KOPT-K1 (cell line): ENCODE results near the gene PYROXD2.
"Not testable (repeated sequence)": the region's sequence is repeated elsewhere in the genome, so short reads cannot be mapped to it uniquely, and the experiment has no call there.

Source experiments
- H3K27ac ChIP-seq: fragments of 200-600 bp; sonication (generic); 2 replicates; pipeline ENCODE4 v1.5.1; 2016; ENCODE audit warnings: antibody characterized with exemption, mild to moderate bottlenecking, low read depth, low read length; ENCODE audit not compliant: poor library complexity, severe bottlenecking
- H3K36me3 ChIP-seq: fragments of 200-600 bp; sonication (generic); 2 replicates; pipeline ENCODE4 v1.5.1; 2017; ENCODE audit warnings: antibody characterized with exemption, mild to moderate bottlenecking, low read length, moderate library complexity; ENCODE audit not compliant: insufficient read depth
- H3K9me3 ChIP-seq: fragments of 200-600 bp; sonication (generic); 2 replicates; pipeline ENCODE4 v1.5.1; 2017; ENCODE audit warnings: antibody characterized with exemption, low read length, mild to moderate bottlenecking; ENCODE audit not compliant: insufficient read depth, poor library complexity, severe bottlenecking

Gene PYROXD2

GRCh38 chr10:98394851-98395440 is 20.0 kb downstream of the PYROXD2 start:
- H3K27ac ChIP-seq = no peak overlapping the region
- H3K36me3 ChIP-seq = no peaks in the 10 kb centered on the region
- H3K9me3 ChIP-seq = no peaks in the 10 kb centered on the region

GRCh38 chr10:98391578-98391991 is 23.4 kb downstream of the PYROXD2 start:
- no peaks in the 10 kb centered on the region for H3K9me3 ChIP-seq
- no peaks in the 10 kb centered on the region for H3K36me3 ChIP-seq
- H3K27ac ChIP-seq = no peak overlapping the region

DNA sequence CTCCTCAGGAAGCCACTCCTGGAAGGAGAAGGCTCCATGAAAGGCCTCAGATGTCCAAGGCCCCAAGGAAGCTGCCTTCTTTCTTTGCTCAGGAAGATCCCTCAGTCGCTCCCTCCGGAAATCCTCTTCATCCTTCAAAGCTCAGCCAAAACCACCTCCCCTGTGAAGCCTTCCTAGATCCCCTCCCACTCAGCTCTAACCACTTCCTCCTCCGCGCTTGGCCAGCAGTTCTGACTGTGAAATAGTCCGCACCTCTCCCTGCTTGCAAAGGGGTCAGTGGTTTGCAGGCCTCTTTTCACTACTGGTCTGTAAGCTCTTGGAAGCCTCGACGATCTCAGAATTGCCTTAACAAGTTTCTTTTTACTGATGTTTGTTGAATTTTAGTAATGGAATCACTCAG is 23.9 kb downstream of the PYROXD2 start:
- H3K36me3 ChIP-seq = no peaks in the 10 kb centered on the region
- H3K9me3 ChIP-seq = no peaks in the 10 kb centered on the region
- H3K27ac ChIP-seq = no peak overlapping the region

- H3K36me3 ChIP-seq = no peaks in the 10 kb centered on the region
- H3K9me3 ChIP-seq = no peaks in the 10 kb centered on the region
- no peak overlapping the region for H3K27ac ChIP-seq
These were observed 24.6 kb downstream of the PYROXD2 start for GRCh38 chr10:98390406-98390805.

- no peaks in the 10 kb centered on the region for H3K9me3 ChIP-seq
- H3K36me3 ChIP-seq = no peaks in the 10 kb centered on the region
These were observed 25.6 kb downstream of the PYROXD2 start for GRCh38 chr10:98389398-98389797.

DNA sequence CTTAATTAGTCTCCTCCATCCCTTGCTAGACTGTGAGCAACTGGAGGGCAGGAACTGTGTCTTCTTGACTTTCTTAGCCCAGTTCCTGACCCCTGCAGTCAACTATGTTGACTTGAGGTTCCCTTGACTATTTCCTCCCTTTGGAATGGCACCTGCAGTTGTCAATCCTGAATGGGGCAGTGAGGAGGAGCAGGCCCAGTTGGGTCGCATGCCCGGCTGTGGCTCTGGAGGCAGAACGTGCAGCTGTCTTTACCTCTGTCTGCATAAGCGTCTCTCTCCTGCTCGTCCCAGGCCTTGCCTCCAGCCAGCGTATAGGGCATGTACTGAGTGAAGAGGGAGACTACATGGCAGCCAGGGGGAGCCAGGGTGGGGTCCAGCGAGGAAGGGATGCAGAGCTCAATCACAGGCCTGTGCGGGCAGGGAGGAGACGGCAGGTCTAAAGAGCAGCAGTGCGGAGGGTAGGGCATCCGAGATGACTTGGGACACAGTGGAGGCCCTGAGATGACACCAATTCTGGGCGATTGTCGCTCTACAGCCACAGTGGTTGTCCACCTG is 26.8 kb downstream of the PYROXD2 start:
- Histone ChIP-seq H3K36me3 (no peaks in the 10 kb centered on the region), H3K9me3 (no peaks in the 10 kb centered on the region), H3K27ac (no peak overlapping the region)

More at GRCh38 chr10:98389398-98389797, 25.6 kb downstream of the PYROXD2 start:
- H3K27ac ChIP-seq = no peak overlapping the region

DNA sequence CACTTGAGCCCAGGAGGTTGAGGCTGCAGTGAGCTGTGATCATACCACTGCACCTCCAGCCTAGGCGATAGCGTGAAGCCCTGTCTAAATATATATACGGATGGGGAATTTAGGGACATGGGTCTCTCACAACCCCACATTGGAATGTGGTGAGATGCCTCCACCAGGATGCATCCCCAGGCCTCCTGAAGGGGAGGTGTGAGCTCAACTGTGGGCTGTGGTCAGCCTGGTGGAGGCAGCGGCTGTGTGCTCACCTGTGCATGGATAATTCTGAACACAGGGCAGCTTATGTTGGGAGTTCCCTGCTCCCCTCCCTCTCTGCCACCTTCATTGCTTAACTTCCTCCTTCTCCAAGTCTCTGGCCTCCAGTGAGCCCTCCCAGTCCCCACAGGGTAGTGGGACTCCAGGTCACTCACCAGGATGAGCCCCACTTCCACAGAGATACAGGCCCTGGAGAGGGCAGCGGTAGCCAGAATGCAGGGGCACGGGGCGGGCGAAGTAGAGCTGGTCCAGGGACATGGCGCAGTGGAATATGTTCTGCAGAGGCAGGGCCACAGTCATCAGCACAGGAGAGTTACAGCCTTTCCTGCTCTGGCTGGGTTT is 30.4 kb downstream of the PYROXD2 start:
- H3K36me3 ChIP-seq = no peaks in the 10 kb centered on the region
- H3K27ac ChIP-seq = no peak overlapping the region

GRCh38 chr10:98383869-98384268 is 31.1 kb downstream of the PYROXD2 start:
- H3K9me3 ChIP-seq = no peaks in the 10 kb centered on the region
- no peaks in the 10 kb centered on the region for H3K36me3 ChIP-seq
- H3K27ac ChIP-seq = no peak overlapping the region

More for the DNA sequence above, 30.4 kb downstream of the PYROXD2 start:
- no peaks in the 10 kb centered on the region for H3K9me3 ChIP-seq

DNA sequence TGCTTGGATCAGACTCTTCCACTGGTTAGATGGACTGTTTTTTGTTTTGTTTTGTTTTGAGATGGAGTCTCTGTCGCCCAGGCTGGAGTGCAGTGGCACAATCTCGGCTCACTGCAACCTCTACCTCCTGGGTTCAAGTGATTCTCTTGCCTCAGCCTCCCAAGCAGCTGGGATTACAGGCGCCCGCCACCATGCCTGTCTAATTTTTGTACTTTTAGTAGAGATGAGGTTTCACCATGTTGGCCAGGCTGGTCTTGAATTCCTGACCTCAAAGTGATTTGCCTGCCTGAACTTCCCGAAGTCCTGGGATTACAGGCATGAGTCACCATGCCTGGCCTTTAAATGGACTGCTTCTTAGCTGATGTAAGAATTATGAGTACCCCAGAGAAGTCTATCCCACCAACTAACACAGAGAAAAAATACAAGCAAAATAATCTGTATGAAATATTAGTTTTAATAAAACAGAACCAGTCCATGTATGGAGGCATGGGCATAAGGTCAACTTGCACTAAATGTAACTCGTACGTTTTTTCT is 31.8 kb downstream of the PYROXD2 start:
- H3K36me3 ChIP-seq, H3K27ac ChIP-seq, H3K9me3 ChIP-seq: not testable (repeated sequence)

- no peaks in the 10 kb centered on the region for H3K9me3 ChIP-seq
- H3K27ac ChIP-seq = no peak overlapping the region
- no peaks in the 10 kb centered on the region for H3K36me3 ChIP-seq
These were observed 32.3 kb downstream of the PYROXD2 start for GRCh38 chr10:98382691-98383101.

GRCh38 chr10:98380493-98381339 is 34.3 kb downstream of the PYROXD2 start:
- H3K36me3 ChIP-seq = no peaks in the 10 kb centered on the region
- no peaks in the 10 kb centered on the region for H3K9me3 ChIP-seq
- H3K27ac ChIP-seq = no peak overlapping the region

GRCh38 chr10:98378722-98379121 is 36.3 kb downstream of the PYROXD2 start:
- Histone ChIP-seq H3K36me3 (no peaks in the 10 kb centered on the region), H3K27ac (no peak overlapping the region), H3K9me3 (no peaks in the 10 kb centered on the region)

DNA sequence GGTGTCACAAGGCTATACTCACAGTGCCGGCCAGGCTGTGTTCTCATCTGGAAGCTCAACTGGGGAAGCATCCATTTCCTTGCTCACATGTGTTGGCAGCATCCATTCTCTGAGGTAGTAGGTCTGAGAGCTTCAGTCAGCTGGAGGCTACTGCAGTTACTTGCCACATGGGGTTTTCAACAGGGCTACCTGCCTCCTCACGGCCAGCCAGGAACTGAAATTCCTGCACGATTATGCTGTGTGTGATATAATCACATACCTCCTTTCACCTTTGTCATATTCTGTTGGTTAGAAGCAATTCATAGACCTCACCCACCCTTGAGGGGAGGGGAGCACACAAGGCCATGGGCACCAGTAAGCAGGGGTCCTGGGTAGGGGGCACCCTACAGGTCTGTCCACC is 37.4 kb downstream of the PYROXD2 start:
- no peaks in the 10 kb centered on the region for H3K36me3 ChIP-seq
- H3K27ac ChIP-seq = no peak overlapping the region
- no peaks in the 10 kb centered on the region for H3K9me3 ChIP-seq

- Histone ChIP-seq H3K36me3 (no peaks in the 10 kb centered on the region), H3K27ac (no peak overlapping the region), H3K9me3 (no peaks in the 10 kb centered on the region)
These were observed 38.0 kb downstream of the PYROXD2 start for GRCh38 chr10:98377001-98377400.

DNA sequence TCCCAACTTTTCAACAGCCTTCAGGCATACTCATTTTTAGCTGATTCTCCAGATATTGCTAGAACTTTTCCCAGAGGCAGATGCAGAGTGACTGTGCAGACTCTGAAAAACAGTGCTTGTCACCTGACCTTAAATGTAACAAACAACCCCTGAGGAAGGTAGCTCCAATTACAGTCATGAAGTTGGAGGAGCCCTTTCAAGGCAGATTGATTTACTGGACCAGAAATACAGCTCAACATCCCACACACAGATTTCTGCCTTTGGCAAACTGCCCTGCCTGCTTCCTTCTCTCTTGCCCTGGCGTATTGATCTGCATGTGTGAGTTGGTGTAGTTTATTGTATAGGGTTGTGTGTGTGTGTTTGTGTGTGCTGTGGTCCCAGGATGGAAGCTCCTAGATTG is 38.5 kb downstream of the PYROXD2 start:
- no peak overlapping the region for H3K27ac ChIP-seq
- no peaks in the 10 kb centered on the region for H3K36me3 ChIP-seq
- H3K9me3 ChIP-seq = no peaks in the 10 kb centered on the region
